ENCODE measurements around the gene BLMH.

Gene BLMH

GRCh38 chr17:30304778-30305177 is 13.0 kb upstream of the BLMH start:
- DNase-seq, result no peak

GRCh38 chr17:30302241-30302640 is 10.5 kb upstream of the BLMH start:
- no peak for DNase-seq

- no peak for DNase-seq
Measured at GRCh38 chr17:30300818-30301217, 9.1 kb upstream of the BLMH start.

GRCh38 chr17:30299000-30299399 is 7.3 kb upstream of the BLMH start:
- DNase-seq, result no peak

GRCh38 chr17:30297715-30298114 is 6.0 kb upstream of the BLMH start:
- DNase-seq, result no peak

- no peak for DNase-seq
Measured at GRCh38 chr17:30296499-30297080, 4.8 kb upstream of the BLMH start.

GRCh38 chr17:30292286-30292858 is 628 bp upstream of the BLMH start:
- no peak for DNase-seq

- peak; percentile 53 for DNase-seq
Measured at GRCh38 chr17:30290696-30291542, 825 bp downstream of the BLMH start.

GRCh38 chr17:30290077-30290476 is 1.7 kb downstream of the BLMH start:
- DNase-seq, result no peak

- no peak for DNase-seq
Measured at GRCh38 chr17:30279156-30279555, 12.6 kb downstream of the BLMH start.

GRCh38 chr17:30278032-30278431 is 13.7 kb downstream of the BLMH start:
- peak; percentile 6 for DNase-seq

GRCh38 chr17:30275911-30276310 is 15.8 kb downstream of the BLMH start:
- no peak for DNase-seq

GRCh38 chr17:30274887-30275286 is 16.9 kb downstream of the BLMH start:
- no peak for DNase-seq

GRCh38 chr17:30273373-30273772 is 18.4 kb downstream of the BLMH start:
- DNase-seq, result no peak

- DNase-seq, result no peak
Measured at GRCh38 chr17:30271102-30271501, 20.6 kb downstream of the BLMH start.

GRCh38 chr17:30267625-30268024 is 24.1 kb downstream of the BLMH start:
- no peak for DNase-seq

GRCh38 chr17:30263552-30264333 is 28.0 kb downstream of the BLMH start:
- DNase-seq, result no peak

- DNase-seq, result no peak
Measured at GRCh38 chr17:30256756-30257506, 34.8 kb downstream of the BLMH start.

GRCh38 chr17:30254150-30254549 is 37.6 kb downstream of the BLMH start:
- no peak for DNase-seq

- DNase-seq, result no peak
Measured at GRCh38 chr17:30253312-30253711, 38.4 kb downstream of the BLMH start.

GRCh38 chr17:30251931-30252330 is 39.8 kb downstream of the BLMH start:
- no peak for DNase-seq

- DNase-seq, result no peak
Measured at GRCh38 chr17:30249460-30249859, 42.3 kb downstream of the BLMH start.

GRCh38 chr17:30248786-30249185 is 43.0 kb downstream of the BLMH start:
- no peak for DNase-seq

All from activated CD4-positive, alpha-beta T cell treated with anti-CD3 and anti-CD28 coated beads for 48 hours (primary cell).